Omental fat pad (tissue), 4 donors: ENCODE data around the gene THAP4. TPM values are rescaled to one million over a fixed set of nuclear protein-coding genes. Genes with fewer than 3 reads are reported as not detected.
"Not testable (repeated sequence)": the region's sequence is repeated elsewhere in the genome, so short reads cannot be mapped to it uniquely, and the experiment has no call there.

Experiments
- ATAC-seq: fragments of 150-250 bp; one replicate; pipeline ENCODE4 v1.9.1; 2016; ENCODE audit warnings: mild to moderate bottlenecking, moderate library complexity; ENCODE audit not compliant: low FRiP score
- DNase-seq: peaks from one replicate; pipeline ENCODE4 v3.0.0-alpha.2; 2019; ENCODE audit warnings: low spot score
- total RNA-seq, 4 donors: library from RNA; depleted of rRNA; stranded (reverse); fragments of >200 nt; gene quantifications; one replicate each; pipeline ENCODE4 v1.1.0, GENCODE V29; 2016
- TF ChIP-seq, protein P1 (sequence below), 3 donors: fragments of 450-650 bp; IDR thresholded peaks; one replicate each; pipeline ENCODE4 v1.5.1; 2016 to 2017; ENCODE audit warnings: antibody characterized with exemption in 3 of 3, mild to moderate bottlenecking in 3 of 3, moderate library complexity in 2 of 3

The THAP4 gene
- total RNA-seq, 4 donors from 2014 or later: 29.5 to 55.1 (median 44.8) TPM

- TF ChIP-seq, protein P1, sequence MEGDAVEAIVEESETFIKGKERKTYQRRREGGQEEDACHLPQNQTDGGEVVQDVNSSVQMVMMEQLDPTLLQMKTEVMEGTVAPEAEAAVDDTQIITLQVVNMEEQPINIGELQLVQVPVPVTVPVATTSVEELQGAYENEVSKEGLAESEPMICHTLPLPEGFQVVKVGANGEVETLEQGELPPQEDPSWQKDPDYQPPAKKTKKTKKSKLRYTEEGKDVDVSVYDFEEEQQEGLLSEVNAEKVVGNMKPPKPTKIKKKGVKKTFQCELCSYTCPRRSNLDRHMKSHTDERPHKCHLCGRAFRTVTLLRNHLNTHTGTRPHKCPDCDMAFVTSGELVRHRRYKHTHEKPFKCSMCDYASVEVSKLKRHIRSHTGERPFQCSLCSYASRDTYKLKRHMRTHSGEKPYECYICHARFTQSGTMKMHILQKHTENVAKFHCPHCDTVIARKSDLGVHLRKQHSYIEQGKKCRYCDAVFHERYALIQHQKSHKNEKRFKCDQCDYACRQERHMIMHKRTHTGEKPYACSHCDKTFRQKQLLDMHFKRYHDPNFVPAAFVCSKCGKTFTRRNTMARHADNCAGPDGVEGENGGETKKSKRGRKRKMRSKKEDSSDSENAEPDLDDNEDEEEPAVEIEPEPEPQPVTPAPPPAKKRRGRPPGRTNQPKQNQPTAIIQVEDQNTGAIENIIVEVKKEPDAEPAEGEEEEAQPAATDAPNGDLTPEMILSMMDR (IDR thresholded peaks at IDR 0.05): no peak
- ATAC-seq (no peak), DNase-seq (no peak)
Measured at GRCh38 chr2:241671457-241672240, 34.7 kb upstream of the THAP4 start.

DNA sequence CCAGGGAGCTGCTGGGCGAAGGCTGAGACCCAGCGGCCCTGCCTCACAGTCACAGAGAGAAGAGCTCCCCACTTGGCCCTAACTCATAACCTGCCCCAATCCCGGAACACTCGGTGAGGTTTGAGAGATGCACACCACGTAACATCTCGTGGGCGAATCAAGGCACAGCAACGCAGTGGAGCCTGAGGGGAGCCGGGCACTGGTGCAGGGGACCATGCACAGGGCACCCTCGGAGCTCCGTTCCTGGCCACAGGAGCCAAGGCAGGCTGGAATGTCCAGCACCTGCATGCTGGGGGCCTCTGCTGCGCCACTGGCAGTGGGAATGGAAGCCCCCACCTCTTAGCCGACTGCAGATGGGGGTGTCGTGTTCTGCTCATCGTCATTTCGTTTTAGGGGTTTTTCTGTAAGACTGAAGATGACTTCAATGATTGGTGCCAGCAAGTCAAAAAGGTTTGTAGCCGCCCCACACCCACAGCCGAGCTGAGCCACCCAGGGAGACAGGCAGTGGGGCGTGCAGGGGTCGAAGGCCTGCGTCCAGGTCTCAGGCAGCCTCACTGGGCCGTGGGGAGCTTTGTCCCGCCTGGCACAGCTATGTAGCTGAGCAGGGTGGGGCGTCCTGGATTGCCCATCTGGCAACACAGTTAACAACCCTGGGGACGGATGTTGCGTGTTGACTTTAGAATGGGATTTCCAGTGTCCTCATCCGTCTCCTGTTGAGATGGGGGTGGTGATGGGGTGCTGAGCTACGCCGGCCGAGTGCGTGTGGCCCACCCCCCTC, 33.6 kb upstream of the THAP4 start:
- ATAC-seq: no peak
- TF ChIP-seq, protein P1 (IDR thresholded peaks at IDR 0.05): no peak

GRCh38 chr2:241668839-241669238, 31.9 kb upstream of the THAP4 start:
- TF ChIP-seq, protein P1 (IDR thresholded peaks at IDR 0.05): no peak
- no peak for ATAC-seq
- DNase-seq: no peak

More for the DNA sequence above, 33.6 kb upstream of the THAP4 start:
- no peak for DNase-seq

- TF ChIP-seq, protein P1 (IDR thresholded peaks at IDR 0.05): no peak
- ATAC-seq (no peak), DNase-seq (no peak)
Measured at GRCh38 chr2:241668354-241668753, 31.4 kb upstream of the THAP4 start.

DNA sequence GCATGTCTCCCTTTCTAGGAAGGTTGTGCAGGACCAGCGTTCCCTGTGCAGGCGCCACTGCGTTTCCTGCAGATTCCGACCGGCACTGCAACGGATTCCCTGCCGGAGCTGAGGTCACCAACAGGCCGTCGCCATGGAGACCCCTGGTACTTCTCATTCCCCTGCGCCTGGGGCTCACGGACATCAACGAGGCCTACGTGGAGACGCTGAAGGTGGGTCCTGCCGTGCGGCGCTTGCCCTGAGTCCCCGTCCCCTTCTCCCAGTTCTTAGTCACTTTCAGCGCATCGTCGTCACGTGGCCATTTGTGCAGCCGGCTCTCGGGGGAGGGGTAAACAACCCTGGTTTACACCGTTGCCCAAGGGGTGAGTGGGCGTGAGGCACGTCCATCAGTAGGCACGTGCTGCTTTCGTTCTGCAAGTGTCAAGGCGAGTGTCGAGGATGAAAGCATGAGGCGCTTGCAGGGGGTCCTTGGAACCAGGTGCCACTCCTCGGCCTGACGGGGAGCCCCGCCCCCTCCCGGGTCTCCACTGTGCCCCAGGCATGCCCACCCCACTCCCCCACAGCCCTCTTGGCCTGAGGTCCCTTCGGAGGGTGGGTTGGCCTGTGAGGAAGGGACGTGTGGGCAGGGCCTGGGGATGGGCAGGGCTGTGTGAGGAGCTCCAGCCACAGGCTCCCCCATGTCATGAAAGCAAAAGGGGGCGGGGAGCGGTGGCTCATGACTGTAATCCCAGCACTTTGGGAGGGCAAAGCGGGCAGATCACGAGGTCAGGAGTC, 29.9 kb upstream of the THAP4 start:
- no peak for DNase-seq
- no peak for ATAC-seq
- TF ChIP-seq, protein P1 (IDR thresholded peaks at IDR 0.05): no peak

GRCh38 chr2:241665731-241666440, 28.9 kb upstream of the THAP4 start:
- ATAC-seq (no peak), DNase-seq (no peak)
- TF ChIP-seq, protein P1 (IDR thresholded peaks at IDR 0.05): no peak

GRCh38 chr2:241662731-241663130, 25.8 kb upstream of the THAP4 start:
- not testable (repeated sequence) for DNase-seq, ATAC-seq
